Measurements from ENCODE around the gene ADARB2.
A peak's percentile ranks its signal among the peaks of the same experiment; 100 is the strongest.
"Not testable (repeated sequence)": the region's sequence is repeated elsewhere in the genome, so short reads cannot be mapped to it uniquely, and the experiment has no call there.

ADARB2 gene

DNA sequence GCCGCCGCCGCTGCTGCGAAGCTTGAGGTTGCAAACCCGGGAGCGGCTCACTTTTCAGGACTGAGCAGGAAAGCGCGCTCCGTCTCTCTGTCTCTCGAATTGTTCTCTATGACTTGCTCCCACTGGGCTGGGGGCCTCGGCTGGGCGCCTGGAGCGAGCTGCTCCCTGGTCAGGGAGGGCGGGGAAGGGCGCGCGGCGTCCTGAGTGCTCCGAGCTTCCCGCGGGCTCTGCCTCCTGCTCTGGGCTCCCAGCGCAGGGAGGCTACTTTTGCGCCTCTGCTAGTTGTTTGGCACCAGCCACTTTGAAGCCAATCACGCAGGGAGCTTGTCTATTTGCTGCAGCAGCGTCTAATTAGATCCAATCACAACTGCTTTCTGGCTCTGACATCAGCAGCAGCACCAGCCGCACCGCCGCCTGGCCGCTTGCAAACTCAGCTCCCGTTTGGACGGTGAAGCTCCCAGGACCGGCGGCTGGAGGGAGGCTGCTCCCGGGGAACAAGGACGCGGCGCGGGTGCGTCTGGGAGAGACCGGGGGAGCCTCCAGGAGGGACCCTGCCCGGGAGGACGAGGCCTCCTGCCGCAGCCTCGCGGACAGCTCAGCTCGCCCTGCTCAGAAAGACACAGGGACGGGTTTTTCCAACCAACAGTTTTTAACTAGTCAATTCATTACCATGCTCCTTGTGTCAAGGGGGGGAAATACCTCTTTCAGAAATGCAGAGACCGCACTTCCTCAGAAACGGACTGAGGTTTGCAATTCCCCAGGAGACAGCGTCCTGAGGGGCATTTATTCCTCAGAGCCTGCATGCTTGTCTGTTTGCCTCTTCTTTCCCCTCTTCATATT, at the start of gene ADARB2:
TSS of gene ADARB2 (minus strand) at position 304 of the 840 bp plus-strand sequence.
- DNase-seq (peak; percentile 10 to 14), ATAC-seq (peak; percentile 76)
- H3K27me3 Mint-ChIP-seq: peaks cover 76% of the 10 kb centered on the region
- no peaks in the 10 kb centered on the region for H3K9me3 Mint-ChIP-seq
- H3K4me3 Mint-ChIP-seq: peak within 1 kb of the TSS; percentile 63
- no peak within 1 kb of the TSS for H3K27ac Mint-ChIP-seq
- peaks cover 8% of the 10 kb centered on the region for H3K4me1 Mint-ChIP-seq

DNA sequence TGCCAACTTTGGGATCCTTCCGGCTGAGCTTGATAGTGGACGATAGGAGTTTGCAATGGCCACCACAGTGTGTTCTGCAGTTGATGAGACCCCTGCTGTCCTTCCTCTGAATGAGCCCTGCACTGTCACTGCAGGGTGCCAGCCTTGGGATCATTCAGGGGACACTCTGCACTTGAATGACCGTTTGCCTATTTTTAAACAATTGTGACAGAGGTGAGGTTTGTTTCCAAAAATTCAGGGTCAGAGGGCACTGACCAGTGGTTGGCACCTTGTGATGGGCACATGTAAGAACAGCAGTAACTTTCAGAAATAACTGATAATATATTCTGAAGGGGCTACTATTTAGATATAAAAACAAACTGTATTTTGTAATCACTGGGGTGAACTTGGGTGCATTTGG, 48.5 kb upstream of the ADARB2 start:
- Mint-ChIP-seq H3K4me3 (no peak overlapping the region), H3K9me3 (no peaks in the 10 kb centered on the region), H3K4me1 (no peaks in the 10 kb centered on the region), H3K27ac (no peak overlapping the region), H3K27me3 (peaks cover 8% of the 10 kb centered on the region)
- no peak for DNase-seq
- no peak for ATAC-seq

DNA sequence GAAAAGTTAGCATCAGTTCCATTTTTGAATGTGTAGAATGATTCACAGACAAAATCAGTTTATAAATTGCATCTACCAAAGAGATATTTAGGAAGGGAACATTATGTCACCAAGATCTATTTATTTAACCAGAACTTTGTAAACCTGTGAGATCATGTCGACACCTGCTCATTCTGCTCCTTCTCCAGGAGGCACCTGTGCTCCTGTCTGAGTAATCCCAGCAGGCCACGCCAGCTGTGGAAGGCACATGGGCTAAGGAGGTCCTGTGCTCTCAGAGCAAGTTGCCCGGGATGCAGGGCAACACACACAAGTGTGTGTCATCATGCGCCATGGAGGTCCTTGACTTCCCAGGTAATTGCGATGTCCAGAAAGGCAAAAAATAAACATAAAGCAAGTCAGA, 45.5 kb upstream of the ADARB2 start:
- ATAC-seq (no peak), DNase-seq (no peak)
- Mint-ChIP-seq H3K27me3 (peaks cover 8% of the 10 kb centered on the region), H3K27ac (no peak overlapping the region), H3K4me3 (no peak overlapping the region), H3K4me1 (no peaks in the 10 kb centered on the region), H3K9me3 (no peaks in the 10 kb centered on the region)

DNA sequence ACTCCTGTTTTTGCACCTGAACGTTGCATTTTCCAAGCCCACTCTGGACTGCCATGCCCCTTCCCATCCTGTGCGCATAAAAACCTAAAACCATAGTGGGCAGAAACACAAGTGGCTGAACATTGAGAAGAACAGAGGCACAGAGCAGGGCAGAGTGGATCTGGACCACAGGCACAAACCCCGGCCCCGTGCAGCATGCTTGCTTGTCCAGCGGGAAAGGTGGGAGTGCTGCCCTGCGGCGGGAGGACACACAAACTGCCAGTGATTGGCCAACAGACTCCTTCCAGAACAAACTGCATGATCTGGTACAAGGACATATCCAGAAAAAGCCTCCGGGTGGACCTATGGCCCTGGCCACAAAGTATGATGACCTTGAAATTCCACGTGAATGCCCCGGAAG, 42.5 kb upstream of the ADARB2 start:
- Mint-ChIP-seq H3K4me3 (no peak overlapping the region), H3K9me3 (no peaks in the 10 kb centered on the region), H3K27ac (no peak overlapping the region), H3K4me1 (no peaks in the 10 kb centered on the region), H3K27me3 (peaks cover 2% of the 10 kb centered on the region)
- no peak for DNase-seq
- no peak for ATAC-seq

DNA sequence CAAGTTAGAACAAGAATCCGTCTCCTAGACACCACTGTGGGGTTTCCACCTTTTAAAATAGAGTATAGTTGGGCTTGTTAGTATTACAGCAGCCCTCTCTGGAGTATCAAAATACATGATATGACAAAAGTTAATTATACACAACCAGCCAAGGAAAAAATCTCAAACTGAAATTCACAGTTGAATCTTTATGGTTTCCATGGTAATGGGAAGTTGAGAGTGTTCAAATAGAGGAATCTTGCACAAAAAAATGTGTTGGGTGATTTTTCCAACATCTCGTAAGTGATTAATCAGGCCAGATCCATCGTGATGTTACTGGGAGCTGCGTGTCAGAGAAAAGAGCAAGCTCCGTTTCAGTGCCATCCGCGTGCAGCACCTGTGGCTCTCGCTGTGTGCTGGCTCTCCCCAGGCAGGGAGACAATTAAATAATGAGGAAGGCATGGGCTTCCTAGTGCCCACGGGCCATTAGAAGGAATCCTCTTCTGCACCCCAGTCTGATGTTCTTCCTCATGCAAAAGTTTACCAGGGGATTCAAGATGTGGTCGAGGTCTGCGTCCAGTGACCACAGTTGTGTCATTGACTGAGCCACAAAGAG, 41.1 kb upstream of the ADARB2 start:
- ATAC-seq (no peak), DNase-seq (no peak)
- no peaks in the 10 kb centered on the region for H3K9me3 Mint-ChIP-seq
- no peaks in the 10 kb centered on the region for H3K27me3 Mint-ChIP-seq
- no peaks in the 10 kb centered on the region for H3K4me1 Mint-ChIP-seq
- no peak overlapping the region for H3K27ac Mint-ChIP-seq
- H3K4me3 Mint-ChIP-seq: no peak overlapping the region

DNA sequence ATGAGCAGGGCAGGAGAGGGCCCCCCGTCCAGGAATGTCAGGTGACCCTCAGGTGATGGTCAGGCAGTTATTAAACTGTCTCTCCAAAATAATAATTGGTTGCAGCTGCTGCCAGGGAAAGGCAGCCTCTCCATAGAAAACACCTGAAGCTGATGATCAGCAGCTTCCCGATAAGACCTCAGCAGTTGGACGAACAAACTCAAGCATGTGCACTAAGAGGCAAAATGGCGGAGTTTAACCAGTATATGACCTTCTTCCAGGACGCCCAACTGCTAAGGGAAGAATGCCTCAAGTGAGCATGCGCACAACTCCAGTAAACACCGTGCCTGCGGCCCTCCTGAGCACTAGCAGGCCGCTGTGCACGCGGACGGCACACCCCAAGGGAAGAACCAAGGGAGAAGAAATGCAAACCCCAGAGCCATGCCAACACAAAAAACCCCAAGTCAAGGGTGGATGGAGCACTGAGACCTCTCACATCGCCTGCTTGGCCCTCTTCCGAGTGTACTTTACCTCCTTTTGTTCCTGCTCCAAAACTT, 38.9 kb upstream of the ADARB2 start:
- H3K27ac Mint-ChIP-seq: no peak overlapping the region
- DNase-seq: no peak
- H3K27me3 Mint-ChIP-seq: no peaks in the 10 kb centered on the region
- H3K4me1 Mint-ChIP-seq: no peaks in the 10 kb centered on the region
- no peak for ATAC-seq
- H3K9me3 Mint-ChIP-seq: no peaks in the 10 kb centered on the region
- no peak overlapping the region for H3K4me3 Mint-ChIP-seq

DNA sequence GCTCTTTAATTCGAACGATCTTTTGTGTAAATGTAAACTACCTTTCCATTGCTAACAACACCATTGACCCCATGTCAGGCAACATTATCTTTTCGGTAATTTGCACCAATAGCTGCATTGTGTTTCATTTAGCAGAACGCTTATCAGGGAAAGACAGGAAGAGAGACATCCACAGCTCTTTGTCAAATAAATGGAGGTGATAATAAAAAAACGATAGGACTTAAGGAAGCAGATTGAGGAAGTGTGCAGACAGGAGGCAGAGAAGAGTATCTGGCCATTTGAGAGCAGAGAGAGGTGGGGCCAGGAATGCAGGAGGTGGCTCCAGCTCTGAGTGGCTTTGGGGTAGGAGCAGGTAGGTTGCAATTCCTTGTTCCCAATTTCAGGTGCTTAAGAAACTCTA, 37.5 kb upstream of the ADARB2 start:
- ATAC-seq (no peak), DNase-seq (no peak)
- H3K4me3 Mint-ChIP-seq: no peak overlapping the region
- H3K27me3 Mint-ChIP-seq: no peaks in the 10 kb centered on the region
- H3K9me3 Mint-ChIP-seq: no peaks in the 10 kb centered on the region
- H3K27ac Mint-ChIP-seq: no peak overlapping the region
- H3K4me1 Mint-ChIP-seq: no peaks in the 10 kb centered on the region

DNA sequence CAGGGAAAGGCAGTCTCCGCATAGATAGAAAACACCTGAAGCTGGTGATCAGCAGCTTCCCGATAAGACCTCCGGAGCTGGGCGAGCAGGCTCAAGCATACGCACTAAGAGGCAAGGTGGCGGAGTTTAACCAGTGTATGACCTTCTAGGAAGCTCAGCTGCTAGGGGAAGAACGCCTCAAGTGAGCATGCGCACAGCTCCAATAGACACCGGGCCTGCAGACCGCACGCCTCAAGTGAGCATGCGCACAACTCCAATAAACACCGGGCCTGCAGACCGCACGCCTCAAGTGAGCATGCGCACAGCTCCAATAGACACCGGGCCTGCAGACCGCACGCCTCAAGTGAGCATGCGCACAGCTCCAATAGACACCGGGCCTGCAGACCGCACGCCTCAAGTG, 35.9 kb upstream of the ADARB2 start:
- H3K27ac Mint-ChIP-seq, H3K4me1 Mint-ChIP-seq, H3K27me3 Mint-ChIP-seq, H3K9me3 Mint-ChIP-seq: not testable (repeated sequence)
- H3K4me3 Mint-ChIP-seq: peak overlapping the region in 1 of 2 donors; percentile 25
- ATAC-seq (peak; percentile 15), DNase-seq (peak in 1 of 2 donors; percentile 21)

DNA sequence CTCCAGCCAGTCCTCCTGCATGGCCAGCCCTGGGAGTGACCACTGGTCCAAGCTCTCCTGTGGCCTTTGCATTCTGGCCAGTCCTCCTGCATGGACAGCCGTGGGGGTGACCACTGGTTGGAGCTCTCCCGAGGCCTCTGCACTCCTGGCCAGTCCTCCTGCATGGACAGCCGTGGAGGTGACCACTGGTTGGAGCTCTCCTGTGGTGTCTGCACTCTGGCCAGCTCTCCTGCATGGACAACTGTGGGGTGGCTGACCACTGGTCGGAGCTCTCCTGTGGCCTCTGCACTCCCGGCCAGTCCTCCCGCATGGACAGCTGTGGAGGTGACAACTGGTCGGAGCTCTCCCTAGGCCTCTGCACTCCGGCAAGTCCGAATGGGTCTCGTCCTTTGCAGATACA, 28.7 kb upstream of the ADARB2 start:
- Mint-ChIP-seq H3K4me3 (no peak overlapping the region), H3K9me3 (no peaks in the 10 kb centered on the region), H3K27me3 (no peaks in the 10 kb centered on the region), H3K4me1 (no peaks in the 10 kb centered on the region), H3K27ac (no peak overlapping the region)
- ATAC-seq (no peak), DNase-seq (no peak)

DNA sequence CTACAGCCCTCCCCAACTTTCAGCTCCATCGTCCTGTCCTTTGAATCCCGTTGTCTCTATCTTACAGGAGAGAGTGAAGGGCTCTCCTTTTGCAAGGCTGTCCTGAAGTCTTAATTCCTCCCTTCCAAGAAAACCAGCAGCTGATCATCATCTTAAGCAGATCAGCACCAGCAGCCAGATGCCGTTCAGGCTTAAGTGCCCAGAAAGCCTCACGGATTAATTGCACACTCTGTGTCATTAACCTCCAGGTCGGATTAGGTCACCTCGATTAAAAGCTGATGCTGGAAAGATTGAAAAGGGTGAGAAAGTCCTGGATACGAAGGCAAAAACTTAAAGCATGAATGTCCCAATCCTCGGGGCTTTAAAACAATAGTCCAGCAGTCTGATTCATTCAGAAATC, 24.8 kb upstream of the ADARB2 start:
- Mint-ChIP-seq H3K27ac (no peak overlapping the region), H3K27me3 (no peaks in the 10 kb centered on the region), H3K4me1 (no peaks in the 10 kb centered on the region), H3K9me3 (peaks cover 15 to 20% of the 10 kb centered on the region in 2 donors), H3K4me3 (no peak overlapping the region)
- DNase-seq: no peak
- no peak for ATAC-seq

DNA sequence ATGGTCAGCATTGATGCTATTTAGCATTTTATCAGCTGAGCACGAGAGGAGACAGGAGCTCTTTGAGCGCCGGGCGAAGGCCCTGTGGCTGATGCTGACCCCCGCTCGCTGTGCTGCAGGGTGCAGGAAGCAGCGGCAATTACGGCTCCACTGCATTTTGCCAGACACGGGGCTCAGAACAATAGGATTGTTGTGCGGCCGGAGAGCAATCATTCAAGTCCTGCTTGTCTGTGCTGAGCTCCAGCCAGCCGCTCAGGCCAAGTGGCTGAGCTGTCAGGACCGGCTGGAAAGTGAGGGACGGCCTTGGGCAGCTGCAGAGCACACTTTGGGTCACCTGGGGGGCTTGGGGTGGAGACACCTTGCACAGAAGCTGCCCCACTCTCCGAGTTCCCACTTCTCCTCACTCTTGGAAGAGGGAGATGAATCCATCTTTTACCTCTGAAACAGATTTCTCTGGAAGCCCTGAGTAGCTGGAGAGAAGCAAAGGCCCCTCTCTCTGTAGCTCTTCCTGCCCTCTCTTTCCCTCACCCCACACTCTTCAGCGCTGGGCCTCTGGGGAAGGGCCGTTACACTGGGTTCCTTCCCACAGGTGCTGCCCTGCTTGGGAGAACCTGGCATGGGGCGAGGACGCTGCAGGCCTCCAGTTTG, 17.3 kb upstream of the ADARB2 start:
- H3K27me3 Mint-ChIP-seq: peaks cover 13% of the 10 kb centered on the region
- H3K27ac Mint-ChIP-seq: no peak overlapping the region
- no peaks in the 10 kb centered on the region for H3K4me1 Mint-ChIP-seq
- DNase-seq (no peak), ATAC-seq (no peak)
- no peak overlapping the region for H3K4me3 Mint-ChIP-seq
- H3K9me3 Mint-ChIP-seq: peaks cover 13 to 20% of the 10 kb centered on the region in 2 donors

DNA sequence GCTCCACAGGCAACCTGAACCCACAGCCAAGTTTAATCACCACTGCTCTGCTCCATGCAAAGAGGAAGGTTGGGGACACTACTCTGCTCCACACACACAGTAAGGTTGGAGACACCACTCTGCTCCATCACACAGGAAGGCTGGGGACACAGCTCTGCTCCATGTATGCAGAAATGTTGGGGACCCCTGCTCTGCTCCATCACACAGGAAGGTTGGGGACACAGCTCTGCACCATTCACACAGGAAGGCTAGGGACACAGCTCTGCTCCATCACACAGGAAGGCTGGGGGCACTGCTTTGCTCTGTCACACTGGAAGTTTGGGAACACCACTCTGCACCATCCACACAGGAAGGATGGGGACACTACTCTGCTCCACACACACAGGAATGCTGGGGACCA, 14.8 kb upstream of the ADARB2 start:
- Mint-ChIP-seq H3K27me3 (peaks cover 13% of the 10 kb centered on the region), H3K4me1 (no peaks in the 10 kb centered on the region), H3K27ac (no peak overlapping the region), H3K4me3 (no peak overlapping the region), H3K9me3 (peaks cover 13 to 20% of the 10 kb centered on the region in 2 donors)
- DNase-seq: no peak
- no peak for ATAC-seq

DNA sequence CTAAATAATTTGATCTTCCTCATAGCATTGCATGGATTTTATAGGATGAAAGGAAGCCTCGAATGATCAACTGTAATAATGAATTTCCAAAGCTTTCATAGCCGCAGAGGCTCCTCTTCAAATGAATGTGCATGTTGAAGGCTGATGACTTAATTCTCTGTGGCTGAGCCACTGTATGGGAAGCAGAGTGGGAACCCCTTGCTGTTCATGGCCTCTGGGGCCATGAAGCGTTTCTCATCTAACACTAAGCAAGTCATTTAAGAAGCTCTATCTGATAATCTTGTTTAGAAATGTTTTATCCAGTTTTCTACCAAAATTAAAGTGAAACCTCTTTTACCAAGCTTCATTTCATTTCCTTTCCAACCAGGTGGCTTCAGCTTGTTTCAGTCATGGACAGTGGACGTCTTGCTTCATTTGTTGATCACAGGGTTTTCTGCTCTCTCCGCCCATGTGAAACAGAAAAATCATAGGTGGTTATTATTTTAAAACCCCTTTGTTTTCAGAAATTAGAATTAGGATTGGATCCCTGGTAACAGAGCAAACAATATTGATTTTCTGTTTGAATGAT, 10.3 kb upstream of the ADARB2 start:
- no peak for DNase-seq
- Mint-ChIP-seq H3K27ac (no peak overlapping the region), H3K27me3 (peaks cover 33% of the 10 kb centered on the region), H3K4me1 (no peaks in the 10 kb centered on the region), H3K4me3 (no peak overlapping the region), H3K9me3 (peaks cover 13 to 20% of the 10 kb centered on the region in 2 donors)
- ATAC-seq: no peak

DNA sequence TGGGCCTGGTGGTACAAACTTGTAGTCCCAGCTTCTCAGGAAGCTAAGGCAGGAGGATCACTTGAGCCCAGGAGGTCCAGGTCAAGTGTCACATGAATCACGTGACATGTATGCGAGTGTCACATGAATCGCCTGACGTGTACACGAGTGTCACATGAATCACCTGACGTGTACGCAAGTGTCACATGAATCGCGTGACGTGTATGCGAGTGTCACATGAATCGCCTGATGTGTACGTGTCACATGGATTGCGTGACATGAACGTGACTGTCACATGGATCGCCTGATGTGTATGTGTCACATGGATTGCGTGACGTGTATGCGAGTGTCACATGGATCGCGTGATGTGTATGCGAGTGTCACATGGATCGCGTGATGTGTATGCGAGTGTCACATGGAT, 9.5 kb upstream of the ADARB2 start:
- Mint-ChIP-seq H3K27ac (no peak overlapping the region), H3K4me1 (no peaks in the 10 kb centered on the region), H3K9me3 (peaks cover 13 to 20% of the 10 kb centered on the region in 2 donors), H3K27me3 (peaks cover 35% of the 10 kb centered on the region), H3K4me3 (no peak overlapping the region)
- ATAC-seq (no peak), DNase-seq (no peak)

DNA sequence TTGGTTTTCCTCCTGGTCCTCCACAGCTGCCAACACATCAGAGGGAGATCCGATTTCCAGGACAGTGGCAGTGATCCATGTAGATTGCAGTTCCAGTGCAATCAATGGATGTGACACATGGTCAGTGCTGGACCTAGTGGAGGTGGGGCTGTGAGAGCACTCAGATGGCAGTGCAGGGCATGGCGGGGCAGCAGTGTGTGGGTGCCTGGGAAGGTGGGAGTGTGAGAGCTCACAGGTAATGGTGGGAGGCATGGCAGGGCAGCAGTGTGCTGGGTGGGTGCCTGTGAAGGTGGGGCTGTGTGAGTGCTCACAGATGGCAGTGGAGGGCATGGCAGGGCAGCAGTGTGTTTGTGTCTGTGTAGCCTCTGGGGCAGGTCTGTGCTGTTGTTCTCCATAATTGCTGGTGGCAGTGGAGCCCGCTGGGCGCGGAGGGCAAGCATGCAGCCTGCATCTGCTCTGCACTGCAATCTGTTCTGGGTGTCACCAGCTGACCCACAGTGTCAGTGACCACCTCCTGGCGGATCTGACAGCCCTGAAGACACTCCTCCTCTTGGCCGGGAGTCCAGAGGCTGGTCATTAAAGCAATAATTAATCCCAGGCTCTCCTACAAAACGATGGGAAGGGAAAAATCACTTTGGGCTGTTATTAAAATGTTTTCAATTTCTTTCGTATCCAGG, 8.6 kb upstream of the ADARB2 start:
- peaks cover 13 to 20% of the 10 kb centered on the region in 2 donors for H3K9me3 Mint-ChIP-seq
- H3K27ac Mint-ChIP-seq: no peak overlapping the region
- ATAC-seq (peak; percentile 31), DNase-seq (no peak)
- H3K4me1 Mint-ChIP-seq: no peaks in the 10 kb centered on the region
- H3K27me3 Mint-ChIP-seq: peaks cover 35% of the 10 kb centered on the region
- no peak overlapping the region for H3K4me3 Mint-ChIP-seq

Data from stimulated activated naive CD8-positive, alpha-beta T cell treated with anti-CD3 and anti-CD28 coated beads, Interleukin-15, amount 100 ng/mL, for 72 hours (primary cell).